Activated T-cell treated with anti-CD3 and anti-CD28 coated beads, Interleukin-2, amount 50 U/mL, for 1 hour (primary cell): ENCODE data around the gene SRSF6.
"Not testable (repeated sequence)": the region's sequence is repeated elsewhere in the genome, so short reads cannot be mapped to it uniquely, and the experiment has no call there.

ENCODE experiments used
- DNase-seq: peaks from one replicate; pipeline ENCODE4 v3.0.0-alpha.2; 2020

SRSF6 gene

DNA sequence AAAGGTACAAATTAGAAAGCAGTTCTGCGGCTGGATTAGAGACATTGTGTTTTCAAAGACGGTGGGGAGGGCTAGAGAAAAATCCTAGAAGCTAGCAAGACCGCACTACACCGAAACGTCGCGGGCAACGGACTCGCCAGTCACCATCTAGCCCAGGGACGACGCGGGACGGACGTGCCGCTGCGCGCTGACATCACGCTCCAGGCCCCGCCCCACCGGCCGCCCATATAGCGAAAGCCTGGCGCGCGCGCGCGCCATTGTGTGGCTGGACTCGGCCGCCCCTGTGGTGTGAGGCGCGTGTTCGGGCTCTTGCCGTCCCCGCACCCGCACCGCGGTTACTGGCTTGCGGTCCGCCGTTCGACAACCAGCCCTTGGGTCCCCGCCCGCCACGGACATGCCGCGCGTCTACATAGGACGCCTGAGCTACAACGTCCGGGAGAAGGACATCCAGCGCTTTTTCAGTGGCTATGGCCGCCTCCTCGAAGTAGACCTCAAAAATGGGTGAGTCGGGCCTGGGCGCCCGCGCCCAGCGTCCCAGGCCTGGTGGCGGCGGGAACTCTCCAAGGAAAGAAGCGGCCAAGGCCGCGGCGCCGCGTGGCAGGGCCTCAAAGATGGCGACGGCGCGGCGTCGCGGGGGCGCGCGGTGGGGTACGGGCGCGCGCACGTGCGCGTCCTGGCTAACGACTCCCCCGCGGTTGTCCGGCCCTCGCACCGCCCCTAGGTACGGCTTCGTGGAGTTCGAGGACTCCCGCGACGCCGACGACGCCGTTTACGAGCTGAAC, at the start of gene SRSF6:
Gene SRSF6, plus strand, starts transcription at position 257 of the 782 bp plus-strand sequence. Its CDS starts 138 bp downstream, at position 395.
- peak; percentile 96 for DNase-seq

DNA sequence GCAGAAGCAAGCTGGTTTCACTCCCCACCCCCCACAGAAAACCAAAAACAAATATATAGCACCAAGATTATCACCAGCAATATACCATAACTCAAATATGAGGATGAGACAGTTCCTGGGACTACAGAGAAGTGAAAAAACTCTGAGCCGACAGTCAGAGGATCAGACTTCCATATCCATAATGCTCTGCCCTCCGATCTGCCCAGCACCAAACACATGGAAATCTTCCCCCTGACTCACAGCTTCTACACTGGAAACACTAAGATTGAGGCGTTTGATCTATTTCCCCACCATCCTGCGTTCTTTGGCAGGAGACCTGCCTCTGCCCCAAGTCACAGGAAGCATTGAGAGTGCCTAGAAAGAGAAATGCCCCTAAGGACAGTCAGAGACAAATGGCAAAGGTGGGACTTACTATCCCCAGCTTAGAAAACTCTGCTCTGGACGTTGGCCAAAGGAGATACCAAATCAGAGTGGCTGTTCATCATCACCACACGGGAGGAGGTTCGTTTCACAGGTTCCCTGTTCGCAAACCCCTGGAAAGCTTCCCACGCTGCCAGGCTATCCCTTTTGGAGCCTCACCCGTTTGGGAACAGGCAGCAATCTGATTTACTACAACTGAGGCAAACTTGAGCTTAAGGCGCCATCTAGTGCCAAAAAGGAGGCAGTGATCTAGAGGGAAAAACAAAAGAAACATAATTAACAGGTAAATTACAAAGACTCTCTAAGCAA, 48.7 kb upstream of the SRSF6 start:
- no peak for DNase-seq

DNA sequence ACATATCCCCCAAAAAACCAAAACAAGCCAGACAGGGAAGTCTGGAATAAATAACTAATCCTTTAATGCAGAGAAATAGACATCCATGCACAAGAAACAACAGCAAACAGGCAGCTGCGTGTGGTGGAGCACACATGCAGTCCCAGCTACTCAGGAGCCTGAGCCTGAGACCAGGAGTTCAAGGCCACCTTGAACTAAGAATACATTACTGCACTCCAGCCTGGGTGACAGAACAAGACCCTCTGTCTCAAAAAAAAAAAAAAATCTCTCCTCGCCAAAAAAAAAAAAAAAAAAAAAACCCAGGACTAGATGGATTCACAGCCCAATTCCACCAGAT, 48.2 kb upstream of the SRSF6 start:
- no peak for DNase-seq

DNA sequence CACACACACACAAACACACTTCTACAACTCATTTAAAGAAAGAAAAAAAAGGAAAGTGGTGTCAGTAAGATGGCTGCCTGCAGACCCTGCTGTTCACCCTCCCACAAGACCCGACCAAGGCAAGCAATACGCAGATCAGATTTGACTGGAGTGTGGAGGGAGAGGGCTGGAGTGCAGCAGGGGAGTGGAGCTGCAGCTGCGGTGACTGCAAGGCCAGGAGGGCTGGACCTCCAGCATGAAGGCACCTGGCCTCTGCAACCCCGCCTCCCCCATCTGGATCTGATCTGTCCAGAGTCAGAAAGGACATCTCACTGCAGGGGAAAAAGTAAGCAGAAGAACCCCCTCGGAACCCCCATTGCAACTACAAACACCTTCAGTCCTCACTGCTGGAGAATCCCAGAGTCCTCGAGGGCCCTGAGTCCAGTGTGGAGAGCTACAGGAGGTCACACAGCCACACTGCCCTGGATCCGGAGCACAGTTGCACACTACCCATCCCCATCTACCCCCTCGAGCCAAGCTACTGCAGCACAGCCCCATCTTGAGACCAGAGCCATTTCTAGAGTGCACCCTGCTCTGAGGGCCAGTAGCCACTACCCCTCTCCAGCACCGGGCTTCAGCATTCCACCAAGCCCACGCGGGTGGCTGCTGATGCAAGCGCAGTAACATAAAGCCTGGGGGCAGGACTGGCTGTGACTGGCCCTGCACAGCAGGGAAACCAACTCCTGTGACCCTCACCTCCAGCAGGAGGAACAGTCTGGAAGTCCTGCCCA, 41.9 kb upstream of the SRSF6 start:
- DNase-seq: no peak

DNA sequence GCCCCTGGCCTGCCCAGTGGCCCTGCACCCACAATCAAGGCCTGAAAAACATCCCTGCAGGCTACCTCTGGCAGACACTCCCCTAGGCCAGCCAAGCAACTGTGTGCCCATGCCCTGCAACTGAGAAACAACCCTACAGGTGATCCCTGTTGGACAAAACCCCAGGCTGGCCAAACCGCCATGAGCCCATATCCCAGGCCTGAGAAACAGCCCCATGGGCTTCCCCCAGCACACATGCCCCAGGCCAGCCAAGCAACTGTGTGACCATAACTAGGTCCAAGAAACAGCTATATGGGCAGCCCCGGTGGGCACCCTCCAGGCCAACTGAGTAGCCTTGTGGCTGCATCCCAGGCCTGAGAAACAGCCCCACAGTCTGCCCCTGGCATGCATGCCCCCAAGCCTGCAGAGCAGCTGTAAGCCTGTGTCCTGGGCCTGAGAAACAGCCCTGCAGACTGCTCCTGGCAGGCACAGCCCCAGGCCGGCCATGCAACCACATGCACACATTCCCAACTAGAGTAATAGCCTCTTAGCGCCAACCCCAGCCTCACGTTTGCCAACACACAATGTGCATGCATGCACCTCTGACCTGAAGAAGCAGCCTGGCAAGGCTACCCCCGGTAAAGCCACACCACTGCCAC, 41.0 kb upstream of the SRSF6 start:
- no peak for DNase-seq

DNA sequence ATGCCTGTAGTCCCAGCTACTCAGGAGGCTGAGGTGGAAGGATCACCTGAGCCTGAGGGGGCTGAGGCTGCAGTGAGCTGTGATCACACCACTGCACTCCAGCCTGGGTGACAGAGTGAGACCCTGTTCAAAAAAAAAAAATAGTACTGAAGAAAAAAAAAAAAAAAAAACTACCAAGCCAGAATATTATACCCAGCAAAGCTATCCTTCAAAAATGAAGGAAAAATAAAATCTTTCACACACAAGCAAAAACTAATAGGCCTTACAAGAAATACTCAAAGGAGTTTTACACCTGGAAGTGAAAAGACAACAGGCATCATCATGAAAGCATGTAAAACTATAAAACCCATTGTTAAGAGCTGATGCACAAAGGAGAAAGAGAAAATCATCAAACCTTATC, 37.5 kb upstream of the SRSF6 start:
- DNase-seq: no peak

DNA sequence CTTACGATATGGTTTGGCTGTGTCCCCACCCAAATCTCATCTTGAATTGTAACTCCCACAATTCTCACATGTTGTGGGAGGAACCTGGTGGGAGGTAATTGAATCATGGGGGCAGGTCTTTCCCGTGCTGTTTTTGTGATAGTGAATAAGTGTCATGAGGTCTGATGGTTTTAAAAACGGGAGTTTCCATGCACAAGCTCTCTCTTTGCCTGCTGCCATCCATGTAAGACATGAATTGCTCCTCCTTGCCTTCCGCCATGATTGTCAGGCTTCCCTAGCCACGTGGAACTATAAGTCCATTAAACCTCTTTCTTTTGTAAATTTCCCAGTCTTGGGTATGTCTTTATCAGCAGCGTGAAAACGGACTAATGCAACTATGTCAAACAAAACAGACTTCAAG, 36.8 kb upstream of the SRSF6 start:
- DNase-seq: not testable (repeated sequence)

DNA sequence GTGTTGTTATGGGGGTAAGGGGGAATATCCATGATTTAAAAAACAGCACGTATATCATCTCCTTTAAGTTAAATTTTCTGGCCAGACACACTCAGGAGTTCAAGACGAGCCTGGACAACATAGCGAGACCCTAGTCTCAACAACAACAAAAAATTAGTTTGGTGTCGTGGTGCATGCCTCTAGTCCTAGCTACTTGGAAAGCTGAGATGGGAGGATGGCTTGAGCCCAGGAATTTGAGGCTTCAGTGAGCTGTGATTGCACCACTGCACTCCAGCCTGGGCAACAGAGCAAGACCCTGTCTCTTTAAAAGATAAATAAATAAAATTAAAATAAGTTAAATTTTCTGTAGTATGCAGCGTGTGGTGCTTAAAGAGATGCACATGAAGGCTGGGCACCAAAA, 31.5 kb upstream of the SRSF6 start:
- DNase-seq: no peak

DNA sequence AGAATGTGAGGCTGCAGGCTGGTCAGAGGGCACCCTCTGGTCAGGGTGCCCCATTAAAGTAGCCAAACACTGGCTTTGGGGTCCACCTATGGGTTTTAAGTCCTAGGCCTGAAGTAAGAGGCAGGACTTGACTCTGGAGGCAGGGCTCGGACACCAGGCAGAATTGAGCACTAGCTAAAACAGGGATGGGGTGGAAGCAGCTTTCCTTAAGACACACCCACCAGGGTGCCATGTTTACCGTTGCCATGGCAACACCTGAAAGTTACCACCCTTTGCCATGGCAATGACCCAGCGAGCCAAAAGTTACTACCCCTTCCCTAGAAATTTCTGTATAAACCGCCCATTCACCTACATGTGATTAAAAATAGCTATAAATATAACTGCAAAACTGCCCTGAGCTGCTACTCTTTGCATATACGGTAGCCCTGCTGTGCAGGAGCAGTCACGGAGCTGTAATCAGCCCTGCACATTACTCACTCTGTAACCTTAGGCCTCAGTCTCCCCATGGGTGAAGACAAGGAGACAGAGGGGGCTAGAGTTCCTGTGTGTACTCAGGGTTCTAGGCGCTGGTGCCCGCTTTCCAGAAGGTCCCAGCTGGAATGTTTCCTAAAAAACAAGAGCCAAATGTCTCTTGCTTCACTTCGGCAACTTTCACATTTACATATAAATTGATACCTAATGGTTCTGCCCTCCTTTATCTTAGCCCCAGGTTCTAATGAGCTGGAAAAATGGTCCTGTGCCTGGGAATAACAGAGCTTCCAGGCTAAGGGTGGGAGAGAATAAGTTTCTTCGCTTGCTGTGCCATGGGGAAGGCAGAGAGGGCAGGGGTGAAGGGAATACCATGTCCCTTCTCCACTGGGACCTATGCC, 27.2 kb upstream of the SRSF6 start:
- DNase-seq: no peak

DNA sequence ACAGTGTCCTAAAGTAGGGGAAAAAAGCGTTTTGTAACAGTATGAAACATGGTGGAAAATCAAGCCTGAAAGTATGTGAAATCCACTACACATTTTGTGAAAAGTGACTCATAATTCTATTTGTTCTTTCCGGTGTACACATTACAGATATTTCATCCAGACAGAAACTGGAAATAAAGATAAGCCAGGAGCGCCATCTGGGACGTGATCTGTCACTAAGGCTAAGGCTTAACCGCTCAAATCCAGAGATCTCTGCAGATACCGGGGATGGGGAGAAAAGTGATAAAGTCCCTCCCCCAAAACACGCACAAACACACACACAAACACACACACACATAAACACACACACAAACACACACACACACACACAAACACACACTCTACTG, 26.6 kb upstream of the SRSF6 start:
- no peak for DNase-seq

DNA sequence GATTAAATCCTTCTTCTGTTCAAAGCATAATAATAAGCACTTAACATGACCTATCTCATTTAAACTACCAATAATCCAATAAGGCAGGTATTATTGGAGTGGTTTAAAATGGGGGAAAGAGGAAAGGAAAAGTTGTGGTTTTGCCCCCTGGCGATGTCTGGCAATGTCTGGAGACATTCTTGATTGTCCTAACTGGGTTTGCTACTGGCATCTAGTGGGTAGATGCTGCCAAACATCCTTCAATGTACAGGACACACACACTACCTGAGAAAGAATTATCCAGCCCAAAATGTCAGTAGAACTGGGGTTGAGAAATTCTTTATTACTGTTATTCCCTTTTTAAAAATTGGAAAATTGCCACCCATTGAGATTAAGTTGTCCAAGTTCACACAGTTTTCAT, 25.2 kb upstream of the SRSF6 start:
- no peak for DNase-seq

DNA sequence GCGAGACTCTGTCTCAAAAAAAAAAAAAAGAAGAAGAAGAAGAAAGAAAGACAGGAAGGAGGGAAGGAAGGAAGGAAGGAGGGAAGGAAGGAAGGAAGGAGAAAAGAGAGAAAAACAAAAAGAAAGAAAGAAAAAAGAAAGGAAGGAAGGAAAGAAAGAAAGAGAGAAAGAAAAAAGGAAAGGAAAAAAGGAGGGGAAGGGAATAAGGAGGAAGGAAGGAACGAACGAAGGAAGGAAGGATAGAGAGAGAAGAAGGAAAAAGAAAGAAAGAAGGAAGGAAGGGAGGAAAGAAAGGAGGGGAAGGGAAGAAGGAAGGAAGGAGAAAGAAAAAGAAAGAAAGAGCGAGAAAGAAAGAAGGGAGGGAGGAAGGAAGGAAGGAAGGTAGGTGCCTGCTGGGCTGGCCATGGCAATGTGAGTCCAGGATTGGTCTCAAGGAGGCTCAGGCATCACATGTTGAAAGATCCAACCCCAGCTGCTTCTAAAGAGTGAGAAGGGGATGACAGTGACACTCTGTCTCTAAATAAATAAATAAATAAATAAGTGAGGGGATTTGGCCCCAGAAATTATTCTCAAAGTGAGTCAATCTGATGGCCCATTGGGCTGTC, 24.3 kb upstream of the SRSF6 start:
- no peak for DNase-seq

DNA sequence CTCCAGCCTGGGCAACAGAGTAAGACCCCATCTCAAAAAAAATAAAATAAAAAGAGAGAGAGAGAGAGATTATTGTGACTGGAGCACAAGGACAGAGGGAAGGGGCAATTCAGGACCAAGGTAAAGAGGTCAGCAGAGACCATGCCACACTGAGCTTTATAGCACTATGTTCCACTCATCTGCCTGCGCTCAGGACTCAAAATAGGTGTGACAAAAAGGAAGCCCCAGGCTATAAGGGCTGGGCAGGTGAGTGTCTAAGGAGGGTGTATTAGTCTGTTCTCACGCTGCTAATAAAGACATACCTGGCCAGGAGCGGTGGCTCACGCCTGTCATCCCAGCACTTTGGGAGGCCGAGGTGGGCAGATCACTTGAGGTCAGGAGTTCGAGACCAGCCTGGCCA, 23.1 kb upstream of the SRSF6 start:
- DNase-seq: no peak

DNA sequence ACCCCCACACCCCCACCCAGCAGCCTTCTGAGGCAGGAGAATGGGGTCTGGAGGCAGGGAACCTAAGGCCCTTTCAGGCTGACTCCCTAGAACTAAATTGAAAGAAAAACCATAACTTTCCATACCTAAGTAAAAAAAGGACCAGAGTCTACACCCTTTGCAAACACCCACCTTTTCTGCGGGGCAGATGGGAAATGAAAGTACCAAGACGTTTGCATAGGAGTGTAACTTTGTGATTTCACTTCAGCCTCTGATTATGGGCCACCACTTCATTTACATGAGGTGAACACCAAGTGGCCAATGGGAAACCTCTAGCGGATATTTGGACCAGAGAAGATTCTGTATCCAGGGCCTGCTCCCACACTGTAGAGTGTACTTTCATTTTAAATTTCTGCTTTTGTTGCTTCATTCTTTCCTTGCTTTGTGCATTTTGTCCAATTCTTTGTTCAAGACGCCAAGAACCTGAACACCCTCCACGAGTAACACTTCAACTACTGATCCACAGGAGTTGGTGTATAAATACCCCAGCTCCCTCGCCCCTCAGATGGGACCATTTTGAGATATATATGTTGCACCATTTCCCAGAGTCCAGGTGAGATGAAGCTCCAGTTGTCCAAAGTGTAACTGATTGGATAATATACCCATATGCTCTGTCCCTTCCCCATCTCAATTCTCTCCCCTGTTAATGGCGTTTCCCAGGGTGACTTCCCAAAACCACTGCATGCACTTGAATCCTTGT, 18.9 kb upstream of the SRSF6 start:
- DNase-seq: no peak

DNA sequence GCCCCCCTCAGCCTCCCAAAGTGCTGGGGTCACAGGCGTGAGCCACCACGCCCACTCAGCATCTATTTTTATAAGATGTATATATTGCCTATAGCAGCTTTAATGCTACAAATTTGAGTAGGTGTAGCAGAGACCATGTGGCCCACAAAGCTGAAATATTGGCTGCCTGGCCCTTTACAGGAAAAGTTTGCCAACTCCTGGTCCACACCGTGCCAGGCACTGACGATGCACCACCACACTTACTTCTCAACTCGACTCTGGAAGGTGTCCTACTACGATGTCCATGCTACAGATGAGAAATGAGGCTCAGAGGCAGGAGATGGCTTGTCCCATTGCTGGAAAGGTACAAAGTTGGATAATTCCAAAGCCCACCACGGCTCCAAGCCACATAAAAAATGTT, 17.2 kb upstream of the SRSF6 start:
- DNase-seq: no peak

DNA sequence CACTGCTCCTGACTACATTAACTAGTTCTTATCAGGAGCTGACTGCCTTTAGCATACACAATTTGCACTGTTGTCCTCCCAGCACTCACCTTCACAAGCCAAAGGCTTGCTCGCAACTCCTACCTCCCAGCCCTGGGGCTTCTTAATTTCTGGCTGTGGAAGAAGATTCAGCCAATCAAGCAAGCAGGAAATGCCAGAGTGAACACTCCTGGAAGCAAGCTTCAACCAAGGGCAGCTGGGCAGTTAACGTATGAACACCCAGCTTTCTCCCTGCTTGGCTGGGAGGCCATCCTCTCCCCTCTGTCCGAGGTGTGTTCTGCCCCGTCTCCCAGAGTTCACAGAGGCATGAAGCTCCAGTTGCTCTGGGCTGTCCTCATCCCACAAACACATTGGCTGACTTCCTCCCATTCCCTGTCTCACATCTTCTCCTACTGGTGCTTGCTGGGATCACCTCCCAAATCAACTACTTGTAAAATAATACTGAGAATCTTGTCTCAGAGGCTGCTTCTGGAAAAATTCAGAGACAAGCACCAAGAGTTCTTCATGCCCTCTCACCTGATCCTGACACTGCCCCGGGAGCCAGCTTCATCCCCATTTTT, 15.3 kb upstream of the SRSF6 start:
- DNase-seq: no peak

DNA sequence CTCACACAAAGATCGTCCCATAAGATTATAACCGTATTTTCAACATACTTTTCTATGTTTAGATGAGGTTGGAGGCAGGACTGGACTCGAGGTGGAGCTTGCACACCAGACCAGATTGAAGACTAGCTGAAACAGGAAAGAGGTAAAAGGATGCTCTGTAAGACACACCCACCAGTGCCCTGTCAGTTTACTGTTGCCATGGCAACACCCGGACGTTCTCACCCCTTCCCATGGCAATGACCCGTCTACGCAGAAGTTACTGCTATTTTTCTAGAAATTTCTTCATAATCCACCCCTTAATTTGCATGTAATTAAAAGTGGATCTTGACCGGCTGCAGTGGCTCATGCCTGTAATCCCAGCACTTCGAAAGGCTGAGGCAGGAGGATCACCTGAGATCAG, 13.6 kb upstream of the SRSF6 start:
- no peak for DNase-seq

DNA sequence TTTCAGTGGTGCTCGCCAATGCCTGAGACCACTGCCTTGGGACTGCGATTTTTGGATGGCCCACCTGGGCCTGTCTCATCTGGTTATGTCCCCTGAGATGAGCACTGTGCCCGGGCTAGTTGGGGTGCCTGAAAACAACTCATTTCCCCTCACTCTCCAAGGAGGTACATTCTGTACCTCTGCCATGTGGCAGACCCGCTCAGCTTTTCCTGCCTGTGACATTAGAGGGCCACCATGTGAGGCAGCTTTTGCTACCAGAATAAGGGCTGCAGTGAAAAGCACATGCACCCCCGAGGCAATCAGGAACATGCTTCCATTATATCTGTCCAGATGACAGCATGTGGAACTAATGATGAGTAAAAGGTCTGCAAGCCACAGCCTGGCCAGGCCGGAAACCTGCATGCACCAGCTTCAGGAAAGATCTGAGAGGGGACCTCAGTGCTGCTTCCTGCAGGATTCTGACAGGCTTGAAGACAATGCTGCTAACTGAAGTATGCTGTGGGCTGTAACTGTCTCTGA, 11.3 kb upstream of the SRSF6 start:
- DNase-seq: no peak

DNA sequence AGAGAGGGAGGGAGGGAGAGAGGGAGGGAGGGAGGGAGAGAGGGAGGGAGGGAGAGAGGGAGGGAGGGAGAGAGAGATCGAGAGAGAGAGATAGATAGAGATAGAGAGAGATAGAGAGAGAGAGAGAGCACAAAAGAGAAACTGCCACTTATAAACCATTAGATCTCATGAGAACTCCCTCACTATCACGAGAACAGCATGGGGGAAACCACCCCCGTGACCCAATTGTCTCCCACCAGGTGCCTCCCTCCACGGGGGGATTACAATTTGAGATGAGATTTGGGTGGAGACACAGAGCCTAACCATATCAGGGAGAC, 9.3 kb upstream of the SRSF6 start:
- not testable (repeated sequence) for DNase-seq

DNA sequence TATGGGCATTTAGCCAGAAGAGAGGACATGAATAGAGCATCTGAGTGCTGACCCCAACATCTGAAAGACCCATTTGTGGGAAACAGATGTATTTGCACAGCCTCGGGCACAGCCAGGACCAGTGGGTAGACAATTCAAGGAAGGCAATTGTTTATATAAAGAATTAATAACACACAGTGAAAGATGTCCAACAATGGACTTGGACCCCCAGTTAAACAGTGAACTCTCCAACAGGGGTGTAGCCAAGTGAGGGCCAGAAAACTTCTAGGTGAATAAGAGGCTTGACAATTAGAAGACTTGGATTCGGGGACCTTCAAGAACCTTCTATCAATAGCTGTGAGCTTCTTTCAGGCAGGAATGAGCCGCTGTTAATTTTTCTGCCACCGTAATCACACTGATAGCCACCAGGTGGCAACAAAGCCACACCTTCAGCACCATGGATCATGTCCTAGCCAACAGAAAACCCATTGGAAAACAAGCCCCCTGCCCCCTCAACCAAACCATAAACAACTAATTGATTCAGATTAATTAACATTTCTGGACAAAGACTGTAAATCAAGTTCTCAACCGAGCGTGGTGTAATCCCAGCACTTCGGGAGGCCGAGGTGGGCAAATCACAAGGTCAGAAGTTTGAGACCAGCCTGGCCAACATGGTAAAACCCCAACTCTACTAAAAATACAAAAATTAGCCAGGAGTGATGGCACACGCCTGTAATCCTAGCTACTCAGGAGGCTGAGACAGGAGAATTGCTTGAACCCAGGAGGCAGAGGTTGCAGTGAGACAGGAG, 8.8 kb upstream of the SRSF6 start:
- DNase-seq: peak; percentile 41
